ENCODE data around the gene MRTFB. TPM values are rescaled to one million over a fixed set of nuclear protein-coding genes. Genes with fewer than 3 reads are reported as not detected.

Gene MRTFB
- total RNA-seq, 1 donor from 2014 or later, result 31.4 TPM

DNA sequence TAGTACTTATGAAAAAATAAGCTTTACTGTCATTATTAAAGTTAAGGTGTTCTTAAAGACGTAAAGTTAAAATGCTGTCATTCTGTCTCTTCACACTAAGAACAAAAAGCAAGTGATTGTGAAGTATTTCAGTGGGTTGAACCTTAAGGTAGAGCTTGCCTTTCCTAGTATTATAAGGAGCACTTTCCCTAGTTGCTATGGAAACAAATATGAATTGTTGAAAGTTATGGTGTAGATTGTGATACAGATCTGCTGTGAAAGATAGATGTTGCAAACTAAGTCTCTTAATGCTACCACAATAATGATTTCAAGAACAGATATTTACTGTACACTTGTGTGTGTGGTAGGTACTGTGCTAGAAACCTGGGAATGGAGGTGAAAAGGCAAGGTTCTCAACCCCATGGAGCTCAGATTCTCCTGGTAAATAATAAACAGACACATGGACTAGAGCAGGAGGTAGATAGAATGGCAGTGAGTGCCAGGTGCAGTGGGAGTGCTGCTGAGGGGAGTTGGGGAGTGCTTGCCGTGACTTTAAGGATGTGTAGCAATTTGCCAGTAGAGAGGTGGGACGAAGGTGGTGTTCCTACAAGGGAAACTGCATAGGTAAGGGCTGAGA is 34.7 kb downstream of the MRTFB start:
- Mint-ChIP-seq H3K27me3 (ENCODE audit: unreplicated experiment) (no peaks in the 10 kb centered on the region), H3K36me3 (ENCODE audit: unreplicated experiment) (peaks cover 1% of the 10 kb centered on the region), H3K27ac (ENCODE audit: unreplicated experiment) (no peak overlapping the region), H3K4me3 (ENCODE audit: unreplicated experiment) (no peak overlapping the region), H3K4me1 (ENCODE audit: unreplicated experiment) (peaks cover 36% of the 10 kb centered on the region), H3K9me3 (ENCODE audit: unreplicated experiment) (no peaks in the 10 kb centered on the region)
- DNase-seq (ENCODE audit: extremely low spot score, unreplicated experiment), result no peak
- TF ChIP-seq, protein P1, sequence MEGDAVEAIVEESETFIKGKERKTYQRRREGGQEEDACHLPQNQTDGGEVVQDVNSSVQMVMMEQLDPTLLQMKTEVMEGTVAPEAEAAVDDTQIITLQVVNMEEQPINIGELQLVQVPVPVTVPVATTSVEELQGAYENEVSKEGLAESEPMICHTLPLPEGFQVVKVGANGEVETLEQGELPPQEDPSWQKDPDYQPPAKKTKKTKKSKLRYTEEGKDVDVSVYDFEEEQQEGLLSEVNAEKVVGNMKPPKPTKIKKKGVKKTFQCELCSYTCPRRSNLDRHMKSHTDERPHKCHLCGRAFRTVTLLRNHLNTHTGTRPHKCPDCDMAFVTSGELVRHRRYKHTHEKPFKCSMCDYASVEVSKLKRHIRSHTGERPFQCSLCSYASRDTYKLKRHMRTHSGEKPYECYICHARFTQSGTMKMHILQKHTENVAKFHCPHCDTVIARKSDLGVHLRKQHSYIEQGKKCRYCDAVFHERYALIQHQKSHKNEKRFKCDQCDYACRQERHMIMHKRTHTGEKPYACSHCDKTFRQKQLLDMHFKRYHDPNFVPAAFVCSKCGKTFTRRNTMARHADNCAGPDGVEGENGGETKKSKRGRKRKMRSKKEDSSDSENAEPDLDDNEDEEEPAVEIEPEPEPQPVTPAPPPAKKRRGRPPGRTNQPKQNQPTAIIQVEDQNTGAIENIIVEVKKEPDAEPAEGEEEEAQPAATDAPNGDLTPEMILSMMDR (IDR thresholded peaks at IDR 0.05), result no peak

DNA sequence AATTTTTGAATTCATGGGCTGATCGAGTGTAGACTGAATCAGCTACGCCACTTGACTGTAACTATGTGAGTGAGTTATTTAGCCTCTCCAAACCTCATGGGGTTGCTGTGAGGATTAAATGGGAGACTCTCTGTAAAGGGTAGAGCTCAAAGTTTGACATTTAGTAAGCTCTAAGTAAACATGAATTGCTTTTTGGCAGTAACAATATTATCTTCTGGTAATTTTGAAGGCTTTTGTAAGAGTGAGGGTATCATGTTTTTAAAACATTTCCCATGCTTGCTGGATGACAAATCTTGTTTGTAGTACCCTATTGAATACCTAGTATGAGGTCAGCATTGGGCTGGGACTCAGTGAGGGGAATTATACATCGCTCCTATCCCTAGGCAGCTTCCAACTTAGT is 35.3 kb downstream of the MRTFB start:
- H3K4me1 Mint-ChIP-seq (ENCODE audit: unreplicated experiment), result peaks cover 35% of the 10 kb centered on the region
- no peak for DNase-seq (ENCODE audit: extremely low spot score, unreplicated experiment)

GRCh38 chr16:14106961-14107360 is 35.8 kb downstream of the MRTFB start:
- peaks cover 31% of the 10 kb centered on the region for H3K4me1 Mint-ChIP-seq (ENCODE audit: unreplicated experiment)
- no peak overlapping the region for H3K27ac Mint-ChIP-seq (ENCODE audit: unreplicated experiment)
- TF ChIP-seq, protein P1 (IDR thresholded peaks at IDR 0.05), result no peak
- H3K9me3 Mint-ChIP-seq (ENCODE audit: unreplicated experiment), result no peaks in the 10 kb centered on the region
- no peak for DNase-seq (ENCODE audit: extremely low spot score, unreplicated experiment)
- no peak overlapping the region for H3K4me3 Mint-ChIP-seq (ENCODE audit: unreplicated experiment)
- no peaks in the 10 kb centered on the region for H3K36me3 Mint-ChIP-seq (ENCODE audit: unreplicated experiment)
- H3K27me3 Mint-ChIP-seq (ENCODE audit: unreplicated experiment), result no peaks in the 10 kb centered on the region

More for the DNA sequence above, 35.3 kb downstream of the MRTFB start:
- TF ChIP-seq, protein P1 (IDR thresholded peaks at IDR 0.05), result no peak
- Mint-ChIP-seq H3K27me3 (ENCODE audit: unreplicated experiment) (no peaks in the 10 kb centered on the region), H3K4me3 (ENCODE audit: unreplicated experiment) (no peak overlapping the region), H3K27ac (ENCODE audit: unreplicated experiment) (no peak overlapping the region), H3K9me3 (ENCODE audit: unreplicated experiment) (no peaks in the 10 kb centered on the region), H3K36me3 (ENCODE audit: unreplicated experiment) (no peaks in the 10 kb centered on the region)

DNA sequence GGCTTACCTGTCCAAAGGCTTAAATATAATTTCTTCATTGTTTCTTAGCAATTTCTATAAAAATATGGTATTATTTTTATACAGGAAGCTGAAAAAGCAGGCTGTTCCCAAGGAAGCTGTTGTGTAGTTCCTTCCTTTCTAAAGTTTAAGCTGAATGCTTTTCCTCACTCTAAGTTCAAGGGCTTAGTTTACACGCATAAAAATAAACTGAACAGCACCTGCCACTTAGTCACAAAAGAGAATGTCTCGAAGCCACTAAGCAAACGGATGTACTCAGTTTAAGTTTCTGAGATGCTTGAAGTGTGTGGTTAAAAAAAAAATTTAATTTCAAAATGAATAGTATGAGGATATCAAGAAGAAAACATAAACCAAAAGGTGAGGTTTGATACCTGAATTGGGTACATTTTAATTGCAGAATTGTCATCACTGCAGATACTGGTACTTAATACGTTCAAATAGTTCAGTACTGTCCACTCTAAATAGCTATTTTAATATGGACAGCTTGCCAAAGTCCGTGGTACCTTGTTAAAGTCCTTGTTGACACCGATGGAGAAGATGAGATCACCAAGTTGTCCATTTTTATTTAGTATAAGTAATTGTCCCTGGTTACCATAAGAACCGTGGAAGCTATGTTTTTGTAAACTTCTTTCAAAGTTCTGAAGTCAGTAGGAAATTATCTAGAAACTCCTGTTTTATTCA is 38.1 kb downstream of the MRTFB start:
- H3K27me3 Mint-ChIP-seq (ENCODE audit: unreplicated experiment), result no peaks in the 10 kb centered on the region
- H3K9me3 Mint-ChIP-seq (ENCODE audit: unreplicated experiment), result no peaks in the 10 kb centered on the region
- H3K4me1 Mint-ChIP-seq (ENCODE audit: unreplicated experiment), result peaks cover 37% of the 10 kb centered on the region
- H3K36me3 Mint-ChIP-seq (ENCODE audit: unreplicated experiment), result no peaks in the 10 kb centered on the region
- no peak overlapping the region for H3K4me3 Mint-ChIP-seq (ENCODE audit: unreplicated experiment)
- H3K27ac Mint-ChIP-seq (ENCODE audit: unreplicated experiment), result no peak overlapping the region
- no peak for DNase-seq (ENCODE audit: extremely low spot score, unreplicated experiment)
- TF ChIP-seq, protein P1 (IDR thresholded peaks at IDR 0.05), result no peak
